Activated T-cell treated with anti-CD3 and anti-CD28 coated beads, Interleukin-2, amount 50 U/mL, for 4 hours (primary cell): ENCODE results near the gene G6PC3. TPM values are rescaled to one million over a fixed set of nuclear protein-coding genes. Genes with fewer than 3 reads are reported as not detected.
"Not testable (repeated sequence)": the region's sequence is repeated elsewhere in the genome, so short reads cannot be mapped to it uniquely, and the experiment has no call there.

Experiments used
- ATAC-seq, 2 donors: fragments of 200-7000 bp; cut with Tn5 transposase; one replicate each; pipeline ENCODE4 v1.10.0; 2021
- DNase-seq: peaks from one replicate; pipeline ENCODE4 v3.0.0-alpha.2; 2020
- H3K27me3 Mint-ChIP-seq: one replicate; pipeline ENCODE4 v1.8.0; 2021; ENCODE audit warnings: low read depth, mixed read lengths
- H3K36me3 Mint-ChIP-seq: one replicate; pipeline ENCODE4 v1.8.0; 2022; ENCODE audit warnings: mixed read lengths; ENCODE audit not compliant: insufficient read depth
- H3K4me1 Mint-ChIP-seq: one replicate; pipeline ENCODE4 v1.8.0; 2021; ENCODE audit warnings: low read depth, mixed read lengths
- H3K4me3 Mint-ChIP-seq: one replicate; pipeline ENCODE4 v1.8.0; 2021; ENCODE audit warnings: mild to moderate bottlenecking, moderate library complexity, mixed read lengths
- H3K9me3 Mint-ChIP-seq: one replicate; pipeline ENCODE4 v1.8.0; 2021; ENCODE audit warnings: mixed read lengths
- total RNA-seq, 3 donors: library from RNA; stranded (reverse); gene quantifications; one replicate each; pipeline ENCODE4 v1.2.1, GENCODE V29; 2021

Gene G6PC3
- 10 to 100 TPM; 24.7 to 28.4 (median 24.9) TPM for total RNA-seq

GRCh38 chr17:44070455-44071197 is at the start of gene G6PC3:
Gene G6PC3, plus strand, starts transcription at chr17:44070735. Its CDS starts 231 bp downstream, at chr17:44070966.
- Mint-ChIP-seq H3K27me3 (no peaks in the 10 kb centered on the region), H3K9me3 (no peaks in the 10 kb centered on the region), H3K4me1 (peaks cover 31% of the 10 kb centered on the region), H3K4me3 (peak within 1 kb of the TSS; percentile 93), H3K36me3 (peaks cover 6% of the 10 kb centered on the region)
- peak; percentile 64 for DNase-seq
- peak; percentile 67 to 69 for ATAC-seq

GRCh38 chr17:44021227-44021626 is 49.3 kb upstream of the G6PC3 start:
- not testable (repeated sequence) for H3K4me3 Mint-ChIP-seq, H3K36me3 Mint-ChIP-seq, H3K27me3 Mint-ChIP-seq, H3K4me1 Mint-ChIP-seq, H3K9me3 Mint-ChIP-seq, ATAC-seq, DNase-seq

GRCh38 chr17:44022246-44022645 is 48.3 kb upstream of the G6PC3 start:
- peaks cover 5% of the 10 kb centered on the region for H3K36me3 Mint-ChIP-seq
- no peak for DNase-seq
- ATAC-seq, result no peak
- H3K4me1 Mint-ChIP-seq, result no peaks in the 10 kb centered on the region
- no peak overlapping the region for H3K4me3 Mint-ChIP-seq
- no peaks in the 10 kb centered on the region for H3K9me3 Mint-ChIP-seq
- no peaks in the 10 kb centered on the region for H3K27me3 Mint-ChIP-seq

- no peak for DNase-seq
- no peak for ATAC-seq
- Mint-ChIP-seq H3K4me1 (no peaks in the 10 kb centered on the region), H3K27me3 (no peaks in the 10 kb centered on the region), H3K36me3 (peaks cover 5% of the 10 kb centered on the region), H3K4me3 (no peak overlapping the region), H3K9me3 (no peaks in the 10 kb centered on the region)
These were observed 46.8 kb upstream of the G6PC3 start for GRCh38 chr17:44023545-44024270.

- no peak for DNase-seq
- H3K36me3 Mint-ChIP-seq, result peaks cover 5% of the 10 kb centered on the region
- no peaks in the 10 kb centered on the region for H3K9me3 Mint-ChIP-seq
- H3K4me3 Mint-ChIP-seq, result no peak overlapping the region
- H3K4me1 Mint-ChIP-seq, result no peaks in the 10 kb centered on the region
- no peaks in the 10 kb centered on the region for H3K27me3 Mint-ChIP-seq
- no peak for ATAC-seq
These were observed 46.3 kb upstream of the G6PC3 start for GRCh38 chr17:44024271-44024663.

GRCh38 chr17:44024853-44025252 is 45.7 kb upstream of the G6PC3 start:
- H3K4me1 Mint-ChIP-seq, result no peaks in the 10 kb centered on the region
- ATAC-seq (no peak), DNase-seq (no peak)
- H3K4me3 Mint-ChIP-seq, result no peak overlapping the region
- no peaks in the 10 kb centered on the region for H3K9me3 Mint-ChIP-seq
- H3K36me3 Mint-ChIP-seq, result peaks cover 5% of the 10 kb centered on the region
- no peaks in the 10 kb centered on the region for H3K27me3 Mint-ChIP-seq

GRCh38 chr17:44029736-44030135 is 40.8 kb upstream of the G6PC3 start:
- Mint-ChIP-seq H3K4me1 (peaks cover 4% of the 10 kb centered on the region), H3K36me3 (peaks cover 14% of the 10 kb centered on the region), H3K9me3 (no peaks in the 10 kb centered on the region), H3K27me3 (no peaks in the 10 kb centered on the region), H3K4me3 (no peak overlapping the region)
- ATAC-seq (no peak), DNase-seq (no peak)

GRCh38 chr17:44030482-44030881 is 40.1 kb upstream of the G6PC3 start:
- no peaks in the 10 kb centered on the region for H3K9me3 Mint-ChIP-seq
- peaks cover 4% of the 10 kb centered on the region for H3K4me1 Mint-ChIP-seq
- no peak overlapping the region for H3K4me3 Mint-ChIP-seq
- ATAC-seq (no peak), DNase-seq (no peak)
- peaks cover 14% of the 10 kb centered on the region for H3K36me3 Mint-ChIP-seq
- H3K27me3 Mint-ChIP-seq, result no peaks in the 10 kb centered on the region

- no peak for ATAC-seq
- Mint-ChIP-seq H3K9me3 (no peaks in the 10 kb centered on the region), H3K27me3 (no peaks in the 10 kb centered on the region)
These were observed 36.6 kb upstream of the G6PC3 start for GRCh38 chr17:44033861-44034408.

GRCh38 chr17:44034688-44035087 is 35.8 kb upstream of the G6PC3 start:
- H3K36me3 Mint-ChIP-seq, result peaks cover 24% of the 10 kb centered on the region
- DNase-seq, result not testable (repeated sequence)

More at GRCh38 chr17:44033861-44034408, 36.6 kb upstream of the G6PC3 start:
- H3K36me3 Mint-ChIP-seq, result peaks cover 23% of the 10 kb centered on the region
- H3K4me1 Mint-ChIP-seq, result peaks cover 4% of the 10 kb centered on the region
- DNase-seq, result no peak
- H3K4me3 Mint-ChIP-seq, result no peak overlapping the region

GRCh38 chr17:44037471-44037870 is 33.1 kb upstream of the G6PC3 start:
- no peak for DNase-seq
- H3K9me3 Mint-ChIP-seq, result no peaks in the 10 kb centered on the region
- no peak overlapping the region for H3K4me3 Mint-ChIP-seq
- no peaks in the 10 kb centered on the region for H3K27me3 Mint-ChIP-seq
- peaks cover 31% of the 10 kb centered on the region for H3K36me3 Mint-ChIP-seq
- peaks cover 15% of the 10 kb centered on the region for H3K4me1 Mint-ChIP-seq
- no peak for ATAC-seq

More at GRCh38 chr17:44034688-44035087, 35.8 kb upstream of the G6PC3 start:
- not testable (repeated sequence) for H3K9me3 Mint-ChIP-seq, H3K4me3 Mint-ChIP-seq, H3K27me3 Mint-ChIP-seq, H3K4me1 Mint-ChIP-seq, ATAC-seq

GRCh38 chr17:44038604-44039011 is 31.9 kb upstream of the G6PC3 start:
- Mint-ChIP-seq H3K36me3 (peaks cover 30% of the 10 kb centered on the region), H3K4me1 (peaks cover 15% of the 10 kb centered on the region), H3K4me3 (no peak overlapping the region), H3K27me3 (no peaks in the 10 kb centered on the region), H3K9me3 (no peaks in the 10 kb centered on the region)
- DNase-seq (no peak), ATAC-seq (no peak)

- ATAC-seq (no peak), DNase-seq (no peak)
- Mint-ChIP-seq H3K27me3 (no peaks in the 10 kb centered on the region), H3K36me3 (peaks cover 23% of the 10 kb centered on the region), H3K4me3 (no peak overlapping the region), H3K9me3 (no peaks in the 10 kb centered on the region), H3K4me1 (peaks cover 10% of the 10 kb centered on the region)
These were observed 30.5 kb upstream of the G6PC3 start for GRCh38 chr17:44039829-44040635.

GRCh38 chr17:44043272-44043696 is 27.3 kb upstream of the G6PC3 start:
- Mint-ChIP-seq H3K36me3 (peaks cover 17% of the 10 kb centered on the region), H3K4me1 (peaks cover 10% of the 10 kb centered on the region), H3K27me3 (no peaks in the 10 kb centered on the region), H3K9me3 (no peaks in the 10 kb centered on the region), H3K4me3 (no peak overlapping the region)
- DNase-seq (no peak), ATAC-seq (no peak)
